ENCODE data around the gene RIBC2. TPM values are rescaled to one million over a fixed set of nuclear protein-coding genes. Genes with fewer than 3 reads are reported as not detected.

RIBC2 gene
- total and polyA plus RNA-seq, 2 of the 4 experiments (the other 2 are of a cell fraction) = 0.29 to 0.36 TPM

DNA sequence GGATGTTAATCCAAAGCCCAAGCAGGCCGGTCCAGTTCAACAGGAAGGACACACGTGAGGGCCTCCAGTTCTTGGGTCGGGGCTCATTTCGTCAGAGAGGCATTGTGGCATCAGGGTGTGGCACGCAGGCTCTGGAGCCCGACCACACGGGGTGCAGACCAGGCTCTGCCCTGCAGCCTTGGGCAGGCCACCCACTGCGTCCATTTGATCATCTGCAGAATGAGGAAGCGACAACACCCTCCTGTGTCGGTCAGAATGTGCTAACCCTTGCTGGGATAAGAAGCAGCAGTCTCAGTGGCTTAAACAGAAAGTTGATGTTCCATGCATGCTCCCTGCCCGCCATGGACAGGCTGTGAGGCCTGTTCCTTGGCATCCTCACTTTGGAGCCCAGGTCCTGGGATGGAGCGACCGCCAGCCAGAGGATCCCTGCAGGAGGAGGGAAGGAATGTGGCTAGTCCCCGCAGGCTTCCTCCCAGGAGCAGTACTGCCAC is 10.8 kb downstream of the RIBC2 start:
- Histone ChIP-seq H3K23ac (ENCODE audit: low read depth, low read length) (no peak overlapping the region), H3K4me1 (ENCODE audit: control insufficient read depth, insufficient read depth, low read length) (no peaks in the 10 kb centered on the region), H3K9me3 (ENCODE audit: control insufficient read depth, insufficient read depth, low read length) (peaks cover 3% of the 10 kb centered on the region), H3K18ac (ENCODE audit: low read depth, low read length) (no peak overlapping the region), H3K27ac (ENCODE audit: insufficient read depth, low read length) (no peak overlapping the region), H3K36me3 (ENCODE audit: control insufficient read depth, insufficient read depth, low read length) (no peaks in the 10 kb centered on the region), H4K8ac (ENCODE audit: low read depth in 2 of 2, low read length in 2 of 2) (no peak overlapping the region), H2AK9ac (replicated peaks; ENCODE audit: low read depth, low read length, poor library complexity) (no peak overlapping the region), H3K27me3 (ENCODE audit: control insufficient read depth, insufficient read depth, low read length) (peaks cover 12% of the 10 kb centered on the region; the same call in 1 of the 2 replicates), H2BK5ac (ENCODE audit: low read depth, low read length, poor library complexity, severe bottlenecking) (no peak overlapping the region), H2BK120ac (ENCODE audit: low read depth, low read length) (no peak overlapping the region), H3K14ac (replicated peaks; ENCODE audit: low read depth, low read length) (no peak overlapping the region), H3K79me1 (ENCODE audit: low read depth in 1 of 2, low read length in 2 of 2) (no peaks in the 10 kb centered on the region), H3K9ac (ENCODE audit: low read depth, low read length) (no peak overlapping the region), H2BK20ac (ENCODE audit: low read depth, low read length) (no peak overlapping the region), H3K56ac (ENCODE audit: extremely low read depth, insufficient read depth, low read length) (no peak overlapping the region), H4K91ac (ENCODE audit: insufficient read depth, low read depth, low read length) (no peak overlapping the region), H3K9me1 (ENCODE audit: insufficient read depth, low read length) (no peaks in the 10 kb centered on the region), H3K4me3 (ENCODE audit: insufficient read depth, low read depth, low read length) (no peak overlapping the region), H3K4me2 (ENCODE audit: low read depth, low read length) (no peak overlapping the region), H4K20me1 (ENCODE audit: insufficient read depth, low read length) (no peaks in the 10 kb centered on the region), H2BK15ac (ENCODE audit: low read depth, low read length) (no peak overlapping the region), H2AFZ (replicated peaks; ENCODE audit: low read length, poor library complexity) (no peak overlapping the region), H4K5ac (ENCODE audit: low read depth, low read length) (no peak overlapping the region), H2AK5ac (ENCODE audit: low read depth, low read length) (no peak overlapping the region), H3K4ac (ENCODE audit: low read depth, low read length) (no peak overlapping the region)
- no peak for DNase-seq
- 70% methylated on average over 2 of the region's 14 CpGs; no CpG with 5 or more reads in 1 of the 2 experiments for WGBS, 2 experiments (ENCODE audit: extremely low coverage in 2 of 2, insufficient read length in 1 of 2)
- ATAC-seq (ENCODE audit: low read depth) = no peak
- ChIA-PET POLR2A (ENCODE audit: unreplicated experiment) (no interaction called here), CTCF (no interaction called here)
- dilution Hi-C loops (cut with HindIII; ENCODE audit: low sequenced_read_pairs, unreplicated experiment) (no loop called here), intact Hi-C loops (cut with micrococcal nuclease) (no loop called here), in situ Hi-C loops (cut with MboI; ENCODE audit: low sequenced_read_pairs) (no loop called here)
- no TSS peak for BruUV-seq (replicated peaks)
- no peak for TF ChIP-seq CHD1 (IDR thresholded peaks at IDR 0.05; ENCODE audit: low read depth, low read length)
- TF ChIP-seq, protein P1, sequence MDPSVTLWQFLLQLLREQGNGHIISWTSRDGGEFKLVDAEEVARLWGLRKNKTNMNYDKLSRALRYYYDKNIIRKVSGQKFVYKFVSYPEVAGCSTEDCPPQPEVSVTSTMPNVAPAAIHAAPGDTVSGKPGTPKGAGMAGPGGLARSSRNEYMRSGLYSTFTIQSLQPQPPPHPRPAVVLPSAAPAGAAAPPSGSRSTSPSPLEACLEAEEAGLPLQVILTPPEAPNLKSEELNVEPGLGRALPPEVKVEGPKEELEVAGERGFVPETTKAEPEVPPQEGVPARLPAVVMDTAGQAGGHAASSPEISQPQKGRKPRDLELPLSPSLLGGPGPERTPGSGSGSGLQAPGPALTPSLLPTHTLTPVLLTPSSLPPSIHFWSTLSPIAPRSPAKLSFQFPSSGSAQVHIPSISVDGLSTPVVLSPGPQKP (IDR thresholded peaks at IDR 0.05; ENCODE audit: borderline replicate concordance, low read depth, low read length) = no peak
- TF ChIP-seq, protein P2, sequence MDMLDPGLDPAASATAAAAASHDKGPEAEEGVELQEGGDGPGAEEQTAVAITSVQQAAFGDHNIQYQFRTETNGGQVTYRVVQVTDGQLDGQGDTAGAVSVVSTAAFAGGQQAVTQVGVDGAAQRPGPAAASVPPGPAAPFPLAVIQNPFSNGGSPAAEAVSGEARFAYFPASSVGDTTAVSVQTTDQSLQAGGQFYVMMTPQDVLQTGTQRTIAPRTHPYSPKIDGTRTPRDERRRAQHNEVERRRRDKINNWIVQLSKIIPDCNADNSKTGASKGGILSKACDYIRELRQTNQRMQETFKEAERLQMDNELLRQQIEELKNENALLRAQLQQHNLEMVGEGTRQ (IDR thresholded peaks at IDR 0.05; ENCODE audit: low read depth, low read length) = no peak
- TF ChIP-seq, protein P3, sequence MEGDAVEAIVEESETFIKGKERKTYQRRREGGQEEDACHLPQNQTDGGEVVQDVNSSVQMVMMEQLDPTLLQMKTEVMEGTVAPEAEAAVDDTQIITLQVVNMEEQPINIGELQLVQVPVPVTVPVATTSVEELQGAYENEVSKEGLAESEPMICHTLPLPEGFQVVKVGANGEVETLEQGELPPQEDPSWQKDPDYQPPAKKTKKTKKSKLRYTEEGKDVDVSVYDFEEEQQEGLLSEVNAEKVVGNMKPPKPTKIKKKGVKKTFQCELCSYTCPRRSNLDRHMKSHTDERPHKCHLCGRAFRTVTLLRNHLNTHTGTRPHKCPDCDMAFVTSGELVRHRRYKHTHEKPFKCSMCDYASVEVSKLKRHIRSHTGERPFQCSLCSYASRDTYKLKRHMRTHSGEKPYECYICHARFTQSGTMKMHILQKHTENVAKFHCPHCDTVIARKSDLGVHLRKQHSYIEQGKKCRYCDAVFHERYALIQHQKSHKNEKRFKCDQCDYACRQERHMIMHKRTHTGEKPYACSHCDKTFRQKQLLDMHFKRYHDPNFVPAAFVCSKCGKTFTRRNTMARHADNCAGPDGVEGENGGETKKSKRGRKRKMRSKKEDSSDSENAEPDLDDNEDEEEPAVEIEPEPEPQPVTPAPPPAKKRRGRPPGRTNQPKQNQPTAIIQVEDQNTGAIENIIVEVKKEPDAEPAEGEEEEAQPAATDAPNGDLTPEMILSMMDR (conservative IDR thresholded peaks at IDR 0.05; ENCODE audit: low read depth, low read length) = no peak

Data from IMR-90 (cell line).